ENCODE results near the gene SPATA16.

- TF ChIP-seq CTCF (IDR thresholded peaks at IDR 0.05), result no peak
- TF ChIP-seq SP1 (CRISPR knock-in tag; conservative IDR thresholded peaks at IDR 0.05), result no peak
- no peak for TF ChIP-seq GABPB1 (CRISPR knock-in tag; IDR thresholded peaks at IDR 0.05)
- TF ChIP-seq ZSCAN18 (CRISPR knock-in tag; IDR thresholded peaks at IDR 0.05), result no peak
- TF ChIP-seq ZMAT4 (CRISPR knock-in tag; IDR thresholded peaks at IDR 0.05), result no peak
- TF ChIP-seq ZNF423 (CRISPR knock-in tag; IDR thresholded peaks at IDR 0.05), result no peak
- TF ChIP-seq CREB1 (CRISPR knock-in tag; IDR thresholded peaks at IDR 0.05), result no peak
- no peak for TF ChIP-seq CBFB (CRISPR knock-in tag; IDR thresholded peaks at IDR 0.05; ENCODE audit: low read depth)
Observed at GRCh38 chr3:173153631-173154030, 12.6 kb upstream of the SPATA16 start.
